ENCODE data around the gene SOX4. TPM values are rescaled to one million over a fixed set of nuclear protein-coding genes. Genes with fewer than 3 reads are reported as not detected.

The SOX4 gene
- total and polyA plus RNA-seq, 4 donors: 8.2 to 61.4 (median 19.9) TPM

DNA sequence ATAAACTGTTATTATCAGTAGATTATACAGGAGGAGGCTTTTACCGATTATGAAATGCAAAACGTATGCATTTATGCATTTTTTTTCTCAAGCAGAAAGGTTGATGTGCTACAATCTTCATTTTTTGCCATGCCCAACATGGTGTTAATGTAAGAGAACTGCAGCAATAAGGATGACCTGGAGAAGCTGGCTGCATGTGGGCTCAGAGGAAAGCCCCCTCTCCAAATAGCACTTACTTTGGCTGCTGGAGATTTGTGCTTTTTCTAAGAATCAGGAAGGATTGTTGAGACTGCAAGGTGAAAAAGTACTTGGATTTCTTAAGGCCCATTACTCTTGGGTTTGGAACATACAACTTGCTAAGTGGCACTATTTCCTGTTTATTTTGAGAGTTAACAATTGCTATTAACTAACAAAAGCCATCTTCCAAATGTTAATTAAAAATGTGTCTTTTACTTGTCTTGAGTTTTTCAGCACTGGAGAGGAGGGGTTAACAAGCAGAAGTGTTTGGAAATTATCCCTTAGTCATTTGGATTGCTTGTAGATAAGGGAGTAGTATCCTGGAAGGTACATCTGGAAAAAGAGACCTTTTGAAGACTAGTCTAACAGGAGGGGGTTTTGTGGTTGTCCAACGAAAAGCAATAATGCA lies 5.6 kb downstream of the SOX4 start:
- no peak overlapping the region for H3K27ac ChIP-seq (ENCODE audit: low read depth in 1 of 2, low read length in 1 of 2)
- WGBS, 2 donors: 21 to 40% methylated on average over 3 of the region's 3 CpGs
- peaks cover 0 to 2% (median 0%) of the 10 kb centered on the region in 4 donors for H3K9me3 ChIP-seq (ENCODE audit: control insufficient read depth in 4 of 4, insufficient read depth in 3 of 4, low read length in 3 of 4)
- ATAC-seq (ENCODE audit: insufficient read depth, low FRiP score) (no peak), DNase-seq (no peak)
- peaks cover 0 to 23% (median 6%) of the 10 kb centered on the region in 4 donors for H3K36me3 ChIP-seq (ENCODE audit: control insufficient read depth in 4 of 4, insufficient read depth in 4 of 4, low read length in 4 of 4)
- no peaks in the 10 kb centered on the region for H3K27me3 ChIP-seq (ENCODE audit: control insufficient read depth in 3 of 3, insufficient read depth in 3 of 3, low read length in 2 of 3)
- H3K9ac ChIP-seq (ENCODE audit: insufficient read depth in 1 of 2, low read length in 2 of 2): peak overlapping the region in 1 of 2 donors; percentile 94
- TF ChIP-seq, protein P1, sequence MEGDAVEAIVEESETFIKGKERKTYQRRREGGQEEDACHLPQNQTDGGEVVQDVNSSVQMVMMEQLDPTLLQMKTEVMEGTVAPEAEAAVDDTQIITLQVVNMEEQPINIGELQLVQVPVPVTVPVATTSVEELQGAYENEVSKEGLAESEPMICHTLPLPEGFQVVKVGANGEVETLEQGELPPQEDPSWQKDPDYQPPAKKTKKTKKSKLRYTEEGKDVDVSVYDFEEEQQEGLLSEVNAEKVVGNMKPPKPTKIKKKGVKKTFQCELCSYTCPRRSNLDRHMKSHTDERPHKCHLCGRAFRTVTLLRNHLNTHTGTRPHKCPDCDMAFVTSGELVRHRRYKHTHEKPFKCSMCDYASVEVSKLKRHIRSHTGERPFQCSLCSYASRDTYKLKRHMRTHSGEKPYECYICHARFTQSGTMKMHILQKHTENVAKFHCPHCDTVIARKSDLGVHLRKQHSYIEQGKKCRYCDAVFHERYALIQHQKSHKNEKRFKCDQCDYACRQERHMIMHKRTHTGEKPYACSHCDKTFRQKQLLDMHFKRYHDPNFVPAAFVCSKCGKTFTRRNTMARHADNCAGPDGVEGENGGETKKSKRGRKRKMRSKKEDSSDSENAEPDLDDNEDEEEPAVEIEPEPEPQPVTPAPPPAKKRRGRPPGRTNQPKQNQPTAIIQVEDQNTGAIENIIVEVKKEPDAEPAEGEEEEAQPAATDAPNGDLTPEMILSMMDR (IDR thresholded peaks at IDR 0.05; ENCODE audit: control extremely low read depth, extremely low read depth): no peak
- peaks cover 0 to 28% (median 12%) of the 10 kb centered on the region in 5 donors for H3K4me1 ChIP-seq (ENCODE audit: control insufficient read depth in 5 of 5, insufficient read depth in 5 of 5, low read length in 5 of 5)
- no peak overlapping the region for H3K4me3 ChIP-seq

DNA sequence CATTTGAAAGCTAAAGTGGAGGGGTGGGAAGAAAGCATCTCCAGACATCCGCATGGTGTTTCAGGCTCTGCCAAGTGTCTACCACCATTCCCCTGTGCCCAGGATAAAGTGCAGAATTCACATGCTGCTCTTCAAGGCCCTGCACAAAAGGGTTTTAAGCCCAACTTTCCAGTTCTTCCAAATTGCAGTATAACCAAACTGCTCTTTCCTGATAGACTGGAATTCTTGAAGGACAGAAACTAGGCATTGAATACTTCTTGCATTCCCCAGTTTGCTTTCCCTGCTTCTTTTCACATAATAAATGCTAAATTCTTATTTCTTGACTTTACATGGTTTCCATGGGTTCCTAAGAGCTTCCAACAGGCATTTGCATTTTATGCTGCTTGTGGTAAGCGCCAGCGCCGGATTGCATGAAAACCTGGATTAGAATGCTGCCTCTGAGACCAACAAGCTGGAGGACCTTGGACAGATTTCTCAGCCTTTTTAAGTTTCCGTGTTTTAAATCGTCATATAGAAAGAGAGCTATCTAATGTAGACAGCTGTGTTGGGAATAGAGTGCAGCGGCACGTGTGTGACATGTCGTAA lies 7.9 kb downstream of the SOX4 start:
- ATAC-seq (ENCODE audit: insufficient read depth, low FRiP score) (no peak), DNase-seq (peak in 2 of 3 donors; percentile 40 to 60)
- Histone ChIP-seq H3K36me3 (ENCODE audit: control insufficient read depth in 4 of 4, insufficient read depth in 4 of 4, low read length in 4 of 4) (peaks cover 0 to 16% (median 6%) of the 10 kb centered on the region in 4 donors), H3K4me3 (no peak overlapping the region), H3K9me3 (ENCODE audit: control insufficient read depth in 4 of 4, insufficient read depth in 3 of 4, low read length in 3 of 4) (peaks cover 0 to 2% (median 0%) of the 10 kb centered on the region in 4 donors), H3K27me3 (ENCODE audit: control insufficient read depth in 3 of 3, insufficient read depth in 3 of 3, low read length in 2 of 3) (no peaks in the 10 kb centered on the region), H3K4me1 (ENCODE audit: control insufficient read depth in 5 of 5, insufficient read depth in 5 of 5, low read length in 5 of 5) (peaks cover 0 to 29% (median 12%) of the 10 kb centered on the region in 5 donors), H3K27ac (ENCODE audit: low read depth in 1 of 2, low read length in 1 of 2) (no peak overlapping the region), H3K9ac (ENCODE audit: insufficient read depth in 1 of 2, low read length in 2 of 2) (no peak overlapping the region)
- TF ChIP-seq, protein P1 (IDR thresholded peaks at IDR 0.05; ENCODE audit: control extremely low read depth, extremely low read depth): no peak
- 87 to 94% methylated on average over 9 of the region's 9 CpGs for WGBS, 2 donors

GRCh38 chr6:21601932-21602390 lies 8.4 kb downstream of the SOX4 start:
- WGBS, 2 donors: 97% methylated on average over 23 of the region's 23 CpGs
- Histone ChIP-seq H3K27ac (ENCODE audit: low read depth in 1 of 2, low read length in 1 of 2) (no peak overlapping the region), H3K4me3 (no peak overlapping the region), H3K27me3 (ENCODE audit: control insufficient read depth in 3 of 3, insufficient read depth in 3 of 3, low read length in 2 of 3) (no peaks in the 10 kb centered on the region), H3K4me1 (ENCODE audit: control insufficient read depth in 5 of 5, insufficient read depth in 5 of 5, low read length in 5 of 5) (peaks cover 0 to 29% (median 12%) of the 10 kb centered on the region in 5 donors), H3K9ac (ENCODE audit: insufficient read depth in 1 of 2, low read length in 2 of 2) (no peak overlapping the region), H3K9me3 (ENCODE audit: control insufficient read depth in 4 of 4, insufficient read depth in 3 of 4, low read length in 3 of 4) (peaks cover 0 to 2% (median 0%) of the 10 kb centered on the region in 4 donors), H3K36me3 (ENCODE audit: control insufficient read depth in 4 of 4, insufficient read depth in 4 of 4, low read length in 4 of 4) (peaks cover 0 to 13% (median 6%) of the 10 kb centered on the region in 4 donors)
- TF ChIP-seq, protein P1 (IDR thresholded peaks at IDR 0.05; ENCODE audit: control extremely low read depth, extremely low read depth): no peak
- no peak for DNase-seq
- ATAC-seq (ENCODE audit: insufficient read depth, low FRiP score): no peak

All from lung (tissue), 12 donors.